Measurements from ENCODE around the gene EXOSC2. TPM values are rescaled to one million over a fixed set of nuclear protein-coding genes. Genes with fewer than 3 reads are reported as not detected.

Gene EXOSC2
- total RNA-seq, 1 experiment from 2014 or later = 49.5 TPM

- no TSS peak for BruUV-seq (replicated peaks)
- H3F3A ChIP-seq (ENCODE audit: insufficient read depth, low read depth) = peaks cover 10% of the 10 kb centered on the region; the same call in 1 of the 2 replicates
- POLR2A ChIA-PET (ENCODE audit: unreplicated experiment) = interaction anchor here (0.6 kb wide), 1 partner anchor 245 kb away, joined by 7 read pairs; no protein-coding TSS in a partner anchor
- TF ChIP-seq CTCF (conservative IDR thresholded peaks at IDR 0.05) = no peak
- no peak for TF ChIP-seq EZH2 (IDR thresholded peaks at IDR 0.05; ENCODE audit: low read depth)
- H3K9me2 ChIP-seq (ENCODE audit: insufficient read depth) = no peaks in the 10 kb centered on the region
- no peaks in the 10 kb centered on the region for H3K9me3 ChIP-seq (ENCODE audit: insufficient read depth, low read depth)
- no peak overlapping the region for H2AFZ ChIP-seq
- H3K4me2 ChIP-seq = no peak overlapping the region
- DNase-seq = no peak
- peaks cover 31% of the 10 kb centered on the region for H4K20me1 ChIP-seq (ENCODE audit: insufficient read depth)
- no peak overlapping the region for H3K4me3 ChIP-seq
- H3K27me3 ChIP-seq (ENCODE audit: insufficient read depth, low read depth) = no peaks in the 10 kb centered on the region
- CTCF ChIA-PET = interaction anchor here (0.6 kb wide), 1 partner anchor 347 kb away, joined by 7 read pairs; no protein-coding TSS in a partner anchor
- no peak overlapping the region for H3K27ac ChIP-seq
- intact Hi-C loops (cut with micrococcal nuclease; ENCODE audit: unreplicated experiment) = no loop called here
- H3K36me3 ChIP-seq (ENCODE audit: low read depth) = peaks cover 33% of the 10 kb centered on the region
- H3K79me2 ChIP-seq (ENCODE audit: low read depth) = peaks cover 45% of the 10 kb centered on the region
- peaks cover 7% of the 10 kb centered on the region for H3K4me1 ChIP-seq (replicated peaks; ENCODE audit: insufficient read depth)
Measured at GRCh38 chr9:130698514-130698913, 4.9 kb downstream of the EXOSC2 start.

- TF ChIP-seq CTCF (conservative IDR thresholded peaks at IDR 0.05) (no peak), EZH2 (IDR thresholded peaks at IDR 0.05; ENCODE audit: low read depth) (no peak)
- no peaks in the 10 kb centered on the region for H3K9me3 ChIP-seq (ENCODE audit: insufficient read depth, low read depth)
- no peak for DNase-seq
- intact Hi-C loops (cut with micrococcal nuclease; ENCODE audit: unreplicated experiment) = no loop called here
- ChIA-PET CTCF (interaction anchor here (0.6 kb wide), 2 partner anchors 235 to 347 kb away, joined by 3 to 7 read pairs; no protein-coding TSS in a partner anchor), POLR2A (ENCODE audit: unreplicated experiment) (interaction anchor here (0.6 kb wide), 1 partner anchor 244 kb away, joined by 7 read pairs; no protein-coding TSS in a partner anchor)
- H3K4me3 ChIP-seq = no peak overlapping the region
- BruUV-seq (replicated peaks) = no TSS peak
- peaks cover 11% of the 10 kb centered on the region; the same call in 1 of the 2 replicates for H3F3A ChIP-seq (ENCODE audit: insufficient read depth, low read depth)
- no peaks in the 10 kb centered on the region for H3K27me3 ChIP-seq (ENCODE audit: insufficient read depth, low read depth)
- H3K27ac ChIP-seq = no peak overlapping the region
- no peak overlapping the region for H2AFZ ChIP-seq
- peaks cover 31% of the 10 kb centered on the region for H4K20me1 ChIP-seq (ENCODE audit: insufficient read depth)
- H3K4me2 ChIP-seq = no peak overlapping the region
- H3K4me1 ChIP-seq (replicated peaks; ENCODE audit: insufficient read depth) = peaks cover 7% of the 10 kb centered on the region
- no peaks in the 10 kb centered on the region for H3K9me2 ChIP-seq (ENCODE audit: insufficient read depth)
- peaks cover 40% of the 10 kb centered on the region for H3K79me2 ChIP-seq (ENCODE audit: low read depth)
- H3K36me3 ChIP-seq (ENCODE audit: low read depth) = peaks cover 39% of the 10 kb centered on the region
Measured at GRCh38 chr9:130699047-130699446, 5.5 kb downstream of the EXOSC2 start.

GRCh38 chr9:130701059-130702022 is 7.8 kb downstream of the EXOSC2 start:
- Histone ChIP-seq H3K27me3 (ENCODE audit: insufficient read depth, low read depth) (no peaks in the 10 kb centered on the region), H3K4me3 (no peak overlapping the region), H3K9me3 (ENCODE audit: insufficient read depth, low read depth) (no peaks in the 10 kb centered on the region), H3K4me2 (no peak overlapping the region), H3K27ac (no peak overlapping the region), H3K36me3 (ENCODE audit: low read depth) (peaks cover 41% of the 10 kb centered on the region), H3K79me2 (ENCODE audit: low read depth) (peaks cover 17% of the 10 kb centered on the region), H2AFZ (no peak overlapping the region), H3K9me2 (ENCODE audit: insufficient read depth) (no peaks in the 10 kb centered on the region), H3K4me1 (replicated peaks; ENCODE audit: insufficient read depth) (no peaks in the 10 kb centered on the region), H3F3A (ENCODE audit: insufficient read depth, low read depth) (peaks cover 32% of the 10 kb centered on the region; the same call in 1 of the 2 replicates), H4K20me1 (ENCODE audit: insufficient read depth) (peaks cover 24% of the 10 kb centered on the region)
- TF ChIP-seq CTCF (conservative IDR thresholded peaks at IDR 0.05) (peak; percentile 94), EZH2 (IDR thresholded peaks at IDR 0.05; ENCODE audit: low read depth) (no peak)
- ChIA-PET POLR2A (ENCODE audit: unreplicated experiment) (interaction anchor here (0.6 kb wide), 2 partner anchors 60 to 342 kb away, joined by 3 to 6 read pairs; no protein-coding TSS in a partner anchor), CTCF (interaction anchor here (0.5 to 1.6 kb wide), 14 partner anchors 8 to 526 kb away, joined by 3 to 19 read pairs (median 4); partner anchors contain the start of gene EXOSC2)
- peak in 1 of 2 experiments; percentile 71 for DNase-seq
- BruUV-seq (replicated peaks) = no TSS peak
- intact Hi-C loops (cut with micrococcal nuclease; ENCODE audit: unreplicated experiment) = loop anchor here (1.0 to 2.0 kb wide), 2 partner anchors 165 to 297 kb away; no protein-coding TSS in a partner anchor
